NCI-H460 (cell line): Measurements from ENCODE around the gene RILPL1. TPM values are rescaled to one million over a fixed set of nuclear protein-coding genes. Genes with fewer than 3 reads are reported as not detected.
"Not testable (repeated sequence)": the region's sequence is repeated elsewhere in the genome, so short reads cannot be mapped to it uniquely, and the experiment has no call there.

Experiments used
- DNase-seq: peaks from one replicate; pipeline ENCODE4 v3.0.0-alpha.2; 2016; ENCODE audit warnings: low read depth; ENCODE audit errors: extremely low read depth
- polyA plus RNA-seq: library from polyadenylated mRNA; depleted of rRNA; stranded (reverse); fragments of >200 nt; gene quantifications from 2 replicates; pipeline ENCODE4 v1.2.3, GENCODE V29; 2014; cell fraction: nucleus; rRNA removed
- total RNA-seq: library from RNA; depleted of rRNA; stranded (reverse); fragments of >200 nt; shearing (Covaris generic); gene quantifications from 2 replicates; pipeline ENCODE4 v1.2.3, GENCODE V29; 2014; rRNA removed

Gene RILPL1, protein sequence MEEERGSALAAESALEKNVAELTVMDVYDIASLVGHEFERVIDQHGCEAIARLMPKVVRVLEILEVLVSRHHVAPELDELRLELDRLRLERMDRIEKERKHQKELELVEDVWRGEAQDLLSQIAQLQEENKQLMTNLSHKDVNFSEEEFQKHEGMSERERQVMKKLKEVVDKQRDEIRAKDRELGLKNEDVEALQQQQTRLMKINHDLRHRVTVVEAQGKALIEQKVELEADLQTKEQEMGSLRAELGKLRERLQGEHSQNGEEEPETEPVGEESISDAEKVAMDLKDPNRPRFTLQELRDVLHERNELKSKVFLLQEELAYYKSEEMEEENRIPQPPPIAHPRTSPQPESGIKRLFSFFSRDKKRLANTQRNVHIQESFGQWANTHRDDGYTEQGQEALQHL
- 12.4 and 12.5 TPM in 2 replicates for total RNA-seq
- polyA plus RNA-seq: 12.4 and 17.3 TPM in 2 replicates

DNA sequence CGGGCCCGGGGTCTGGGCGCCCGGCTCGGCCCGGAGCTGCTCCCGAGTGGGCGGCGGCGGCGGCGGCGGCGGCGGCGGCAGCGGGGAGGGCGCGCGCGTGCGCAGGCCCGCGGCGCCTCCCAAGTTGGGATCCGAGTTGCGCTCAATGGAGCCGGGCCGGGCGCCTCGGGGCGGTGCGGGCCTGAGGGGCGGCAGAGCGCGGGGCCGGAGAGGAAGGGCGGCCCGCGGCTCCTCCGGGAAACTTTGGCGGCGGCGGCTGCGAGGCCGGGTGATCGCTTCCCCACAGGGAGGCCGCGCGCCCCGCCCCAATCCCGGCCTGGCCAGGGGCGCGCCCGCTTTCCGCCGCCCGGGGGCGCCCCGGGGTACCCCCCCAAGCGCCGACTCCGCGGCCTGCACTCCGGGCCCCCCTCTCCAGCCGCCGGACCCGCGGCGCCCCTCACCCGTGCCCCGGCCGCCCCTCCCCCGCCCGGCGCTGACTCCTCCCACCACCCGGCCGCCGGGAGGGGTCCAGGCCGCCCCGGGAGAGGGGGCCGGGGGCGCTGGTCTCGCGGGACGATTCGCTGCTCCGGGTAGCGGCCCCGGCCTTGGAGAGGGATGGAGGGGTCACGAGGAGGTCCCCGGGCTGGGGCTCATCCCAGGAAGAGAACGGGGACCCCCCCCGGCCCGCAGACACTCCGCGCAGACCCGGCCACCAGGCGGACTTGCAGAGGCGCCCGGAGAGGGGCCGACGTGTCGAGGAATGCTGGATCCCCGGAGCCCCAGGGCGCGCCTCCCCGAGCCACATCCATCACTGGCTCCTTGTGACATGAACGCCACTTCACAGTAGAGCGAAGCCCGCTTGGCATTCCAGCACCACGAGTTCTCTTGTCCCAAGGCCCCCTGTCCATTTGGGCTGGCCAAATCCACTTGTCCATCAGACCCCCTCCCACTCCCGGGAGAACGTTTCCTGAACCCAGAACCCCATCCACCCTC lies at the start of gene RILPL1:
Gene RILPL1 (minus strand): TSS at position 48 of the 972 bp plus-strand sequence. CDS start 237 bp downstream, outside the sequence.
- peak; percentile 24 for DNase-seq

DNA sequence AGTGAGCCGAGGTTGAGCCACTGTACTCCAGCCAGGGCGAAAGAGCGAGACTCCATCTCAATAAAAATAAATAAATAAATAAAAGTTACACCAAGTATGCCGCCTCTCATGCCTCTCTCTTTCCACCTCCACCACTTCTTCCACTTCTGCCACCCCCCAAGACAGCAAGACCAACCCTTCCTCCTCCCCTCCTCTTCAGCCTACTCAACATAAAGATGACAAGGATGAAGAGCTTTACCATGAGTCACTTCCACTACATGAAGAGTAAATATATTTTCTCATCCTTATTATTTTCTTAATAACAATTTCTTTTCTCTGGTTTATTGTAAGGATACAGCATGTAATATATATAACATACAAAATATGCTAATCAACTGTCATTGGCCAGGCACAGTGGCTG lies 47.3 kb upstream of the RILPL1 start:
- DNase-seq: no peak

DNA sequence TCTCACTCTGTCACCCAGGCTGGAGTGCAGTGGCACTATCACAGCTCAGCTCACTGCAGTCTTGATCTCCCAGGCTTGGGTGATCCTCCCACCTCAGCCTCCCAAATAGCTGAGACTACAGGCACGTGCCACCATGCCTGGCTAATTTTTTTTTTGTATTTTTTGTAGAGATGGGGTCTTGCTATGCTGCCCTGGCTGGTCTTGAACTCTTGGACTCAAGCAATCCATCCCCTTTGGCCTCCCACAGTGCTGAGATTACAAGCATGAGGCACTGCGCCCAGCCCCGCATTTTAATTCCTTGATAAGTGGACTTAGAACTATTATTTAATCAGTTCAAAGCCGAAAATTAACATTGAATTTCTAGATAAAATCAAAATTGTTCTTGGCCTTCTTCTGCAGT lies 45.3 kb upstream of the RILPL1 start:
- not testable (repeated sequence) for DNase-seq

DNA sequence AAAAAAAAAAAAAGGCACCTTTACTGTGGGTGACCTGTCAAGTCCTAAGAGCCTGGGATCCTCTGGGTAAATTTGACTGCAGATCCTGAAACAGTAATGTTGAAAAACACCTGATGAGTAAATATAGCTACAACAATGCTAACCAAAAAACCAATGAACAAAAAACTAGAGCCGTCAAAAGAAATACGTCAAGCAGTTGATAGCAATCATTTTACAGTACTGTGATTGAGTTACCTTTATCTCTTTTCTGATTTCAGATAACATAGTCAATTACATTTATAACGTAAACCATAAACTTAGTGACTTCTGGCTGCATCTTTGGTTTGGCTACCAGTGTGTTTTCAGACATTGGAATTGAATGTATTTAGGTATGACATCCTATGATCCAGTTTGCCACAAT lies 44.7 kb upstream of the RILPL1 start:
- DNase-seq: no peak

DNA sequence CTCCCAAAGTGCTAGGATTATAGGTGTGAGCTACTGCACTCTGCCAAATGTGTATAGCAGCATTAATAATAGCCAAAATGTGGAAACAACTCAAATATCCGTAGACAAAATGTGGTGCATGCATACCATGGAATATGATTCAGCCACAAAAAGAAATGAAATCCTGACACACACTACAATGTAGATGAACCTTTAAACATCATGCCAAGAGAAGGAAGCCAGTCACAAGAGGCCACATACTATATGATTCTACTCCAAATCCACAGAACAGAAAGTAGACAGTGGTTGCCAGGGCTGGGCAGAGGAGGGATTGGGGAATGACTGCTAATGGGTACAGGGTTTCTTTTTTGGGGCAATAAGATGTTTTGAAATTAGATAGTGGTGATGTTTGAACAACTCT lies 43.1 kb upstream of the RILPL1 start:
- no peak for DNase-seq

DNA sequence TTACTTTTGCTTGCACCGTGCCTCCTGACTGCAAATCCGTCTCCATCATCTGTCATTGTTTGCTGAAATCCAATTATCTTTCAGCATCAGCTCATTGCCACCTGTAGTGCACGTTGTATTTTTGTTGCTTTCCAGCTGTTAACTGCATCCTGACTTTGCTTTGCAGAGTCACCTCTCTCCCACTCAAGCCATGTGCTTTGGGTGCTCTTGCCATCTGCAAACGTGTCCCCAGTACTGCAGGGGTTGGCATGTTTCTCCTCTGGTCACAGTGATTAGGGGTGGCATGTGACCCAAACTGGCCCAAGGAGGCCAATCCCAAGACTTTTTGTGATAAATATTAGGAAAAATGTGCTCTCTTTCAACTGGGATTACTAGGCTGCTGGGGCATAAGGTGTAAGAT lies 40.4 kb upstream of the RILPL1 start:
- DNase-seq: no peak

DNA sequence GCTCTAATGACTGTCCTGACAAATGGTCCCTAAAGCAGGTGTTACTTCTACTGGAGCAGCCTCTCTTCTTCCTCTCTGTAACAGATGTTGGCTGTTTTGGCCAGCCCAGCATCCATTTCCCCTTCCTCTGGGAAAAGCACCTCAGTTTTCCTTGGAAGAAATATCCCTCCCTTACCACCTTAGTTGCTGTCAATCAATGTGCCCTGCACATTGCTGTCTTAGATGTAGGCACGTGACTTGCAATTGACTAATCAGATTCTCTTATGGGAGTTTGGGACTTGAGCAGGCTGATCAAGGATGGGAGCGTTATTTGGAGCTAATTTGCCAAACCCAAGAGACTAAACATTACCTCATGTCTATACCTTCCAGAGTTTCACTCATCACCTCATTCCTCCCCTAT lies 38.9 kb upstream of the RILPL1 start:
- DNase-seq: no peak

DNA sequence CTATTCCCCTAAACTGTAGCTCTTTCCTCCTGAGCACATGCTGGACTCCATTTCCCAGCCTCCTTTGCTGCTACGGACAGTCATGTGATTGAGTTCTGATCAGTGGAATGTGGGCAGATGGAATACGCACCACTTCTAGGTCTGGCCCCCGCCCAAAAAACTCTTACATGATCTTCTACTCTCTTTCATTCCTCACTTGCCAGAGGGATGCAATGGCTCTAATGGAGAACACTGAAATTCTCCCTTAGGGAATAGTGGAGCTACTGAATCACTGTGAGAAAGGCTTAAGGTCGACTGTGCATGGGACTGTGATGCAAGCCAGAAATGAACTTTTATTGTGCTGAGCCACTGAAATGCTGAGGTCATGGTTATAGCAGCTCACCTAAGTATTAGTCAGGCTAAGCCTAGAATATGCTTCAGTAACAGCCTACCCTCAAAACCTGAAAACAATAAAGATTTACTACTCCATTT lies 37.9 kb upstream of the RILPL1 start:
- peak; percentile 18 for DNase-seq

DNA sequence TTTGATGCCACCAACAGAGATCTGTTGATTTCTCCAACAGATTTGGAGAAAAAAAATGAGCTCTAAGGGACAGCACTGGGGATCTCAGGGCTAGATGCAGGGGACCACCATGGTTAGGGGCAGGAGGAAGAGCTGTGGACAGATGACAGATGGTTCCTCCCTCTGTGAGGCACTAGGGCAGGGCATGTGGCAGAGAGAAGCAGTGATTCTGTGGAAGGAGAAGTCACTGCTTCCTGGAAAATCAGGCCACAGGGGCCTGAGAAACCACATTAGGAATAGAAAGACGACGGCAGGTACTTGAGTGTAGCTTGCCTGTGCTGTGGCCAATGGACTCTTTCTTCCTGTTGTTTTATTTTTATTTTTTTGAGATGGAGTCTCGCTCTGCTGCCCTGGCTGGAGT lies 25.9 kb upstream of the RILPL1 start:
- DNase-seq: no peak

DNA sequence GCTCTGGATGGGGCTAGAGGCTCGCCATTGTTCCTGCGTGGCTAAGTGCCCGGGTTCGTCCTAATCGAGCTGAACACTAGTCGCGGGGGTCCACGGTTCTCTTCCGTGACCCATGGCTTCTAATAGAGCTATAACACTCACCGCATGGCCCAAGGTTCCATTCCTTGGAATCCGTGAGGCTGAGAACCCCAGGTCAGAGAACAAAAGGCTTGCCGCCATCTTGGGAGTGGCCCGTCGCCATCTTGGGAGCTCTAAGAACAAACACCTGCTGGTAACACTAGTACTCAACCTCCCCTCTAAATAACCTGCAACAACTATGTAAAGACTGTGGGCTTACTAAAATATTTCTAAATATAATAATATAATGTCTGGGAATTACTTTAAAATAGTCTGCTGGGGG lies 25.0 kb upstream of the RILPL1 start:
- not testable (repeated sequence) for DNase-seq

DNA sequence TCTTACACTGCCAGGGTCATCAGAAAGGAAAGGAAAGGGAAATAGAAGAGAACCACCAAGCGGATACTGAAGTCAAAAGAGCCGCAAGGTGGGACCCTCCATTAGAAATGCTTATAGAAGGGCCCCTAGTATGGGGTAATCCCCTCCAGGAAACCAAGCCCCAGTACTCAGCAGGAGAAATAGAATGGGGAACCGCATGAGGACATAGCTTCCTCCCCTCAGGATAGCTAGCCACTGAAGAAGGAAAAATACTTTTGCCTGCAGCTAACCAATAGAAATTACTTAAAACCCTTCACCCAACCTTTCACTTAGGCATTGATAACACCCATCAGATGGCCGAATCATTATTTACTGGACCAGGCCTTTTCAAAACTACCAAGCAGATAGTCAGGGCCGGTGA lies 21.3 kb upstream of the RILPL1 start:
- not testable (repeated sequence) for DNase-seq

DNA sequence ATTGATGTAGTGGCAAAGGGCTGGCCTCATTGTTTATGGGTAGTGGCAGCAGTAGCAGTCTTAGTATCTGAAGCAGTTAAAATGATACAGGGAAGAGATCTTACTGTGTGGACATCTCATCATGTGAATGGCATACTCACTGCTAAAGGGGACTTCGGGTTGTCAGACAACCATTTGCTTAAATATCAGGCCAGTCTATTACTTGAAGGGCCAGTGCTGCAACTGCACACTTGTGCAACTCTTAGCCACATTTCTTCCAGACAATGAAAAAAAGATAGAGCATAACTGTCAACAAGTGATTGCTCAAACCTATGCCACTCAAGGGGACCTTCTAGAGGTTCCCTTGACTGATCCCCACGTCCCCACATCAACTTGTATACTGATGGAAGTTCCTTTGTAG lies 20.6 kb upstream of the RILPL1 start:
- DNase-seq: not testable (repeated sequence)

DNA sequence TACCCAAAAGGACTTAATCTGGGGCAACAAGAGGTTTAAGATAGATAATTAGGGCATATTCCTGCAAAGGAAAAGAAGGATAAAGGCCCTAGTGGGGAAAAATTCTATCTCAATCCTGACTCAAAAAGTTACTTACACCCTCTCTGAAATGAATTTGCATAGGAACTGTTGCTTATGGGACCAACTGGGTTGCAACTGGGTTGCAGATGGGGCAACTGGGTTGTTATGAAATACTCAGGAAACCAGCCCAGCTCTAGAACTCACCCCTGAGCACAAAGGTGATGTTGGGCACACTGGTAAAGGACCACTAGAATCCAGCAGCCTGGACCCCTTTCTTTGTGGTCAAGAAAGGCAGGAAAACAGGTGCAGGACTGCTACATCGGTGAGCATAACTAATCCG lies 17.2 kb upstream of the RILPL1 start:
- no peak for DNase-seq

DNA sequence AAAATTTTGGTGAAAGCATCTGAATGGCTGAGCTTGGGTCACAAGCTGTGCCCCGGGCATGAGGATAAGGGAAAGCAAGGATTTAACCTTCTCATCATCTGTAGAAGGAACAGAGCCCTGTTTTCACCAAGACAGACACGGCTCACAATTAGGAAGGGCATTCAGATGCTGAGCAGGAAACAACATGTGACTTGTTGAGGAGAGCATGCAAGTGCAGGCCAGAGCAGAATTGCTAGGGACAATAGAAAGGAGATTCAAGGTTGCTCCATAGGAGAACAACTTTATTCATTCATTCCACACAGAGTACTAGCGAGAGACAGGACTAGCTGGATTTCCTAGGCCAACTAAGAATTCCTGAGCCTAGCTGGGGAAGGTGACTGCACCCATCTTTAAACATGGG lies 14.6 kb upstream of the RILPL1 start:
- DNase-seq: no peak

DNA sequence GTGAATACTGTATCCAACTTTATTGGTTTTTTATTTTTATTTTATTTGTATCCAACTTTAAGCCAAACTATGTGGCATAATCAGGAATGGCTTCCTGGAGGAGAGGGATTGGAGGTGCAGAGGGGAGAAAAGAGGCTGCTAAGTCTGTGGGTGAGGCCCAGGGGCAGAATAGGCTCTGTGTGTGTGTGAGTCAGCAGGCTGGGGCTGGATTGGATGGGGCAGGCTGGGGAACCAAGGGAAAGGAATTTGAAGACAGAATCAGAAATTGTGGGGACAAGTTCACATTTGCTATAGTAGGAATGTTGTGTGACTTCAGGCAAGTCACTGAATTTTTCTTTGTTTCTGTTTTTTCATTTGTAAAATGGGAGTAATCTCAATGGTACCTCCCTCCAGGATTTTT lies 12.8 kb upstream of the RILPL1 start:
- no peak for DNase-seq

DNA sequence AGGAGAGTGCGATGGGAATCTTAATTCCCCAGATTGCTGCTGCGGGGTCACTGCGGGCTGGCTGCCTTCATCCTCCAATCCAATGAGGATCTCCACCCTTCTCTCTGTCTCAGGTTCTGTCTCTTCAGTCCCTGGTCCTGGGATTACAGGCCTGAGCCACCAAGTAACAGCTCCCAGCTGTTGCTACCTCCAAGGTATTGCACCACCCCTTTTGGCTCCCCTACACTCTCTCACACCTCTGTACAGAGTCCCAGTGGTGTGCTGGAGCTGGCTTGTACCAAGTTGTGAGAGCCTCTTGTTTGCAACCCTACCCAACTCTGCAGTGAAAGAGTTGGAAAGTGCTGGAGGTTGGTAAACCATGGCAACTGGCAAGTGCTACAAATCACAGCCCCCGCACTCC lies 10.0 kb upstream of the RILPL1 start:
- no peak for DNase-seq

DNA sequence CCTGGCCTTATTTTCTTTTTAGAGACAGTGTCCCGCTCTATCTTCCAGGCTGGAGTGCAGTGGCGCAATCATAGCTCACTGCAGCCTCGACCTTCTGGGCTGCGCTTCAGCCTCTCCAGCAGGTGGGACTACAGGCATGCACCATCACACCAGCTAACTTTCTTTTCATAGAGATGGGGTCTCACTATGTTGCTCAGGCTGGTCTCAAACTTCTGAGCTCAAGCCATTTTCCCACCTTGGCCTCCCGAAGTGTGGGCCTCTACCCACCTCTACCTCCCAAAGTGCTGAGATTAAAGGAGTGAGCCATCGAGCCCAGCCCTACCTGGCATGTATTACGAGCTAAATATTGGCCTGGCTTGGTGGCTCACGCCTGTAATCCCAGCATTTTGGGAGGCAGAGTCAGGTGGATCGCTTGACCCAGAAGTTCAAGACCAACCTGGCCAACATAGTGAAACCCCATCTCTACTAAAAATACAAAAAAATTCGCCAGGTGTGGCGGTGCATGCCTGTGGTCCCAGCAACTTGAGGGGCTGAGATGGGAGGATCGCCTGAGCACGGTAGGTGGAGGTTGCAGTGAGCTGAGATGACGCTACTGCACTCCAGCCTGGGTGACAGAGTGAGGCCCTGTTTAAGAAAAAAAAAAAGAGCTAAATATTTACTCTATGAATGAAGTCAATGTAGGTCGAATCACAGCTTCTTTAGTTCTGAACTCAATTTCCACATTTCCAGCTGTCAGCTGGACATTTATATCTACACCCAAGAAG lies 7.6 kb upstream of the RILPL1 start:
- DNase-seq: no peak

DNA sequence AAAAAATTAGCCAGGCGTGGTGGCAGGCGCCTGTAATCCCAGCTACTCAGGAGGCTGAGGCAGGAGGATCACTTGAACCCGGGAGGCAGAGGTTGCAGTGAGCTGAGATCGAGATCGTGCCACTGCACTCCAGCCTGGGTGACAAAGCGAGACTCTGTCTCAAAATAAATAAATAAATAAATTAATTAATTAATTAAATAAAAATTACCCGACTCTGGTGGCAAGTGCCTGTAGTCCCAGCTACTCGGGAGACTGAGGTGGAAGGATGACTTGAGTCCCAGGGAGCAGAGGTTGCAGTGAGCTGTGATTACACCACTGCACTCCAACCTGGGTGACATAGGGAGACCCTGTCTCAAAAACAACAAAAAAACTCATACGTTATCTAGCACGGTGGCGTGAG lies 2.4 kb upstream of the RILPL1 start:
- DNase-seq: not testable (repeated sequence)

DNA sequence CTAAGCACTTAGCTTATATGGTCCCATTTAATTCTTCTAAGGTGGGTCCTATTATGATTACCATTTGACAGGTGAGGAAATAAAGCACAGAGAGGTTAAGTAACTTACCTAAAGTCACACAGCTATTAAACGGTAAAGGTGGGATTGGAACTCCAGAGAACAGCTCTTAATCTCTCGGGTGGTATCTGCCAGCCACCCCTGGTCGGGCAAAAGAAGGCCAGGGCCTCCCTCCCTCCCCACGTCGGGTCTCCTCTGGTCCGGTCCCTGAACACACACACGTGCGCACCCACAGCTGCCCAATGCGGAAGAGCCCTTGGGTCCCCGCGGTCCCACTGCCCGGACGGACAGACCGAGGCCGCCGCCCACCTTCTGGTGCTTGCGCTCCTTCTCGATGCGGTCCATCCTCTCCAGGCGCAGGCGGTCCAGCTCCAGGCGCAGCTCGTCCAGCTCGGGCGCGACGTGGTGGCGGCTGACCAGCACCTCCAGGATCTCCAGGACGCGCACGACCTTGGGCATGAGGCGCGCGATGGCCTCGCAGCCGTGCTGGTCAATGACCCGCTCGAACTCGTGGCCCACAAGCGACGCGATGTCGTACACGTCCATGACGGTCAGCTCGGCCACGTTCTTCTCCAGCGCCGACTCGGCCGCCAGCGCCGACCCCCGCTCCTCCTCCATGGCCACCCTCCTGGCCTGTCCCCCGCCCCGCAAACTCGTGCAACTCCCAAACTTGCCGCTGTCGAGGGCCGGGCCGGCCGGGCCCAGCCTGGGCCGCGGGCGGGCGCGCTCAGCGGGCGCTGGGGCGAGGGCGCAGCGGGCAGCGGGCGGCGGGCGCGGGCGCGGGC lies 490 bp downstream of the RILPL1 start:
- DNase-seq: peak; percentile 6

DNA sequence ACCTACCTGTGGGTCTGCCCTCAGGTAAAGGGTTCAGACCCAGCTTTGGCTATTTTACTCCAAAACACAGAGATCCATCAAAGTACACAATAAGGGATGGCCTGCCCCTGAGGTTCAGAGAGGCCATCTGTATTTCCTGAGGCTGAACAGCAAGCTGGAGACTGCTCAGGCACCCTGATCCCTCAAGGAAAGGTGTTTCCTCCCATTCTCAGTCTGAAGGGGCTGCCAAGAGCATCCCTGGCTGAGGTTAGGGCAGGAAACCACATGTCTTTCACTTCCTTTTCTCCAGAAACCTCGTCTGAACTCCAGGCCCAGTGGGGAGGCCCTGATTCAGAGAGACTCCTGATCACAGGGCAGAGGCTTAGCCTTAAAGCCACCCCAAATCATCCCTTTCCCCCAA lies 1.5 kb downstream of the RILPL1 start:
- no peak for DNase-seq
